Gastrocnemius medialis (tissue), 4 donors: ENCODE measurements around the gene SIM1.

Experiments
- CTCF ChIP-seq, 5 experiments: fragments of 450-650 bp in 3 of 5; fragments of 200-600 bp in 2 of 5; sonication (generic) in 2 of 5; IDR thresholded peaks in 4 of 5; conservative IDR thresholded peaks in 1 of 5; 1 replicate in 4 of 5; 2 replicates in 1 of 5; pipeline ENCODE4 v1.5.1; 2016 to 2019; ENCODE audit warnings: antibody characterized with exemption in 5 of 5, mild to moderate bottlenecking in 3 of 5, moderate library complexity in 3 of 5
- POLR2A ChIP-seq, 2 donors: fragments of 450-650 bp; IDR thresholded peaks; one replicate each; pipeline ENCODE4 v1.6.1; 2017; ENCODE audit warnings: antibody characterized with exemption in 2 of 2, mild to moderate bottlenecking in 2 of 2, moderate library complexity in 2 of 2

- TF ChIP-seq CTCF (IDR thresholded peaks at IDR 0.05 in 4 of 5, conservative IDR thresholded peaks at IDR 0.05 in 1 of 5) (no peak), POLR2A (IDR thresholded peaks at IDR 0.05) (no peak)
Measured at GRCh38 chr6:100378576-100378975, 86.1 kb downstream of the SIM1 start.
